GM19043 (cell line): ENCODE data around the gene APOL3.
A peak's percentile ranks its signal among the peaks of the same experiment; 100 is the strongest.
"Not testable (repeated sequence)": the region's sequence is repeated elsewhere in the genome, so short reads cannot be mapped to it uniquely, and the experiment has no call there.

Experiments used
- ATAC-seq: cut with Tn5 transposase; IDR thresholded peaks from one replicate; pipeline ENCODE4 v1.9.1; 2021; ENCODE audit warnings: low read depth; ENCODE audit not compliant: unreplicated experiment

The APOL3 gene

DNA sequence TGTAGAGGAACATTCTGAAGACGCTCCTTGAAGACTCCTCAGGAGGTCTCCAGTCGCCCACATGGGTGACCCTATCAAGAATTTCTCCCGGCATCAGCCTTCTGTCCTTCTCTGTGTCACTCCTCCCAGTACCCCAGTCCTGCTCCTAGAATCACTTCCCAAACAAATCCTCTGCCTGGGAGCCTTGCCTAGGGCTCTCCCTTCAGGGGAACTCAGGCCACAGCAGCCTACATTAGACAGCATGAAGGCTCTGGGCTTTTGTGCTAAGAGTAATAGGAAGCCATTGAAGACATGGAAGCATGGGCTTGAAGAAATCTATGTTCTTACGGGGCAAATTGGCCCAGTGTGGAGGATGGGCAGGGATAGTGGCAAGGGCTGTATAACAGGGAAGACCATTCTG lies 21.8 kb downstream of the APOL3 start:
- ATAC-seq = not testable (repeated sequence)

DNA sequence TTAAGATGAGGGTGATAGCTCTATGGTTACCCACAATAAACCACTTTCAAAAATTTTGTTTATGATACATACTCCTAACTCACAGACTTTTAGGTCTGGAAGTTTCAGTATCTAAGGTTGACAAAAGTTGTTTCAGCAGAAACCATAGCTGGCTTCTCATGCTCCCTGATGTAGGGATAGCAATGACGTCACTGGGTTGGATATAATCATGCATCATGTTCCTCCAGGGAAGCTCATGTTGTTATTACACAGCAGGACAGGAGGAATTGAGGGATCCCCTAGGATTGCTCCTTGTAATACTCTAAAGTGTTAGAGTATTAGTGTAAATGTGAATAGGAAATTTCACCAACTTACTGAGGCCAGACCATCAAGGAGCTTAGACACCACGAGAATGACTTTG lies 23.6 kb downstream of the APOL3 start:
- ATAC-seq = no peak

DNA sequence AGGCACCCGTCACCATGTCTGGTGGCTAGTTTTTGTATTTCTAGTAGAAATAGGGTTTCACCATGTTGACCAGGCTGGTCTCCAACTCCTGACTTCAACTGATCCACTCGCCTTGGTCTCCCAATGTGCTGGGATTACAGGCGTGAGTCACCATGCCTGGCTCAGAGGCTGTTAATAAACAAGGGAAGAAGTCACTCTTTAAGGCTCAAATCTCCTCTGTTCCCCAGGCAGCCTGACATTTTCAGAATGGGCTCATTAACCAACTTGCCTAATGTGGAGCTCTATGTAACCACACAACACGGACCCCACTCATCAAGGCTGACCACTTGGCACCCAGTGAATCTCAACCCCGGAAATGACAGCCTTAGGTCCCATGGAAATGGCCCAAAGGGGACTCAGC lies 24.1 kb downstream of the APOL3 start:
- no peak for ATAC-seq

DNA sequence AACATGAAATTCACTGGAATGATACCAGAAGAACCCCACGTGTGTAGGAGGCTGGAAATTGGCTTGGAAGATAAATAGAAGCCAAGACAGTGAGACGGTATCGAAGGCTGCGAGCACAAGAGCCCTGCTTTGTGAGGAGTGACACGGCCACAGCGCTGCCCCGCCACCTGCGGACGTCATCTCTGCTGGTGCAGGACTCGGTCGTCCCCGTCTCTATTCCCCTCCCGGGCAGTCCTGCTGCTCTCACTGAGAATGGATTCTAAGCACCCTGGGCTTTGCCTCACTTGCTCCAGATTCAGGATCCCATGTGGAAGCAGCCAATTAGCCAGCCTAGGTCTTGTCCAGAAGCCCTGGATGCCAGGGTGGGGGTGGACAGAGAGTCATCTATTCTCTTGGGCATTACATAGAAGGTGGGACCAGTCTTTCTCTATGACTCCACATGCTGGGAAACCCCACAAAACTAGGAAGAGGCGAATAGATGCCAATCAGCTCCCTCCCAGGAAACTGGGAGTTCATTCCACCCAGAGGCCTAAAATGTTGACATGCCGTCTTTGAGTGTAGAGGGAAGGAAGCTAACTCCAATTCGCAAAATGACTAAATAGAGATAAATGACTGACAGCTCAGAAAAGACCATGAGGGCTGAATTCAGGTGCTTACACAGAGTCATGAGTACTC lies 25.1 kb downstream of the APOL3 start:
- ATAC-seq = no peak

GRCh38 chr22:36134182-36134581 lies 26.4 kb downstream of the APOL3 start:
- no peak for ATAC-seq

GRCh38 chr22:36131907-36132306 lies 28.6 kb downstream of the APOL3 start:
- ATAC-seq = no peak

GRCh38 chr22:36129486-36130388 lies 30.8 kb downstream of the APOL3 start:
- no peak for ATAC-seq

- ATAC-seq = no peak
Measured at GRCh38 chr22:36129071-36129470, 31.5 kb downstream of the APOL3 start.

DNA sequence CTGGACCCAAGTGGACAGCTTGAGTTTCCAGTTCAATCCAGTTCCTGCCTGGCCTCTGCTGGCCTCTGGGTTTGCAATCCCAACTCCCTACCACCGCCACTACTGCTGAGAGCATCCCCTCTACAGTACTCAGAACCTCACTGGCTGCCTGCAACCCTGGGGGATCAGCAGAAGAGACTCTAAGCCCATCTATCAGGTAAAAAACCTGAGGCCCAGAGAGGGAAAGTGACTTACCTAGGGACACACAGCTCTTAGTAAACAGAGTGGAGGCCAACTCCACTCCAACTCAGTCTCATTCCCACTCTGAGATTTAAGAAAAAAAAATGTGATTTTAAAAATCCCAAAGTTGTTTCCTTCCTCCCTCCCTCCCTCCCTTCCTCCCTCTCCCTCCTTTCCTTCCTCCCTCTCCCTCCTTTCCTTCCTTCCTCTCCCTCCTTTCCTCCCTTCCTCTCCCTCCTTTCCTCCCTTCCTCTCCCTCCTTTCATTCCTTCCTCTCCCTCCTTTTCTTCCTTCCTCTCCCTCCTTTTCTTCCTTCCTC lies 34.5 kb downstream of the APOL3 start:
- ATAC-seq = no peak

- no peak for ATAC-seq
Measured at GRCh38 chr22:36125434-36125833, 35.1 kb downstream of the APOL3 start.

- no peak for ATAC-seq
Measured at GRCh38 chr22:36124666-36125065, 35.9 kb downstream of the APOL3 start.

GRCh38 chr22:36123673-36124630 lies 36.6 kb downstream of the APOL3 start:
- peak; percentile 68 for ATAC-seq

DNA sequence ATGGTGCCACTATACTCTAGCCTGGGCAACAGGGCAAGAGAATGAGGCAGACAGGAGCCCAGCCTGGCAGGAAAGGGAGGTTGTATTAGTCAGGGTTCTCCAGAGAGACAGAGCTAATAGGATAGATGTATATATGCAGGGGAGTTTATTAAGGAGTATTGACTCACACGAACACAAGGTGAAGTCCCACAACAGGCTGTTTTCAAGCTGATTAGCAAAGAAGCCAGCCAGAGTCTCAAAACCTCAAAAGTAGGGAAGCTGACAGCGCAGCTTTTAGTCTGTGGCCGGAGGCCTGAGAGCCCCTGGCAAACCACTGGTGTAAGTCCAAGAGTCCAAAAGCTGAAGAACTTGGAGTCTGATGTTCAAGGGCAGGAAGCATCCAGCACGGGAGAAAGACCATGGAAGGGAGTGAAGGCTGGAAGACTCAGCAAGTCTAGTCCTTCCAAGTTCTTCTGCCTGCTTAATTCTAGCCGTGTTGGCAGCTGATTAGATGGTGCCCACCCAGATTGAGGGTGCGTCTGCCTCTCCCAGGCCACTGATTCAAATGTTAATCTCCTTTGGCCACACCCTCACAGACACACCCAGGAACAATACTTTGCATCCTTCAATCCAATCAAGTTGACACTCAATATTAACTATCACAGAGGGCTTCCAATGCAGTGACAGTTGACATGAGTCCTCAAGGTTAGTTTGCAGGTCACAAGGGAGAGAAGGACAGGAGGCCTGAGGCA lies 39.8 kb downstream of the APOL3 start:
- ATAC-seq = not testable (repeated sequence)

DNA sequence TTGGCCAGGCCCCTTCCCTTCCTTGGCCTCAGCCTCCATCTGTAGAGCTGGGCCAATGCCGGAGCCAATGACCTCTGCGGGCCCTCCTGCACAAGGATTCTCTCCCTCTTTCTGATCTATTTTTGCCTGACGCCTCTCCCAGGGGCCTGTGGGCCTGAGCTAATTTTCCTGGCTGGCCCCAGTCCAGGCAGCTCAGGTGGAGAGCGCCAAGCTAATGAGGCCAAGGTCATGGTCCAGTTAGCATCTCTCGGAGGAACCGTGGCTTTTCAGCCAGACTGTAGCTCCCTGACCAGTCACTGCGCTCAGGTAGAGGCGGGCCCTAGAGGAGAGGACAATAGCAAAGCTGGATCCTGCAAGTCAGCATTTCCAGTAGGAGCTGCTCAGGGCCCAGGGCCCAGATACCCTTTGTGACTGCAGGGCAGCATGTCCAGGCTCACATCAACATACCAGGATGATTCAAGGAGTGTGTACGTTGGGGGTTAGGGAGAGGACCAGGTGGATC lies 43.5 kb downstream of the APOL3 start:
- ATAC-seq = no peak

DNA sequence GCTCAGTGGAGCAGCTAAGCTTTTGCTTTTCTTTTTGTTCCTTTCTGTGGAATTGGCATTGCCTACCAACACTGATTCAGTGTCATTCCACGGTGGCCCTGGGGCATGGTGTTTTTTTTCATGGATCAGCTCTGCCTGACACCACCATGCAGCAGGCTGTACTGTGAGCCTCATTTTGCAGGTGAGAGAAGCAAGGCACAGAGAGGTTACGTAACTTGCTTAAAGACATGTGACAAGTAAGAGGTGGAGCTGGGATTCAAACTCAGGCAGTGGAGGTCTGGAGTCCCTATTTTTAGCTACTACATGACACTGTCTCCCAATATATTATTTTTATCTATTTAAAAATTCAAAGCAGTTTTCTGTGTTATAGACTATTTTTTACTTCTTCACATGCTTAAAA lies 44.4 kb downstream of the APOL3 start:
- no peak for ATAC-seq

- ATAC-seq = no peak
Measured at GRCh38 chr22:36113121-36113520, 47.4 kb downstream of the APOL3 start.

DNA sequence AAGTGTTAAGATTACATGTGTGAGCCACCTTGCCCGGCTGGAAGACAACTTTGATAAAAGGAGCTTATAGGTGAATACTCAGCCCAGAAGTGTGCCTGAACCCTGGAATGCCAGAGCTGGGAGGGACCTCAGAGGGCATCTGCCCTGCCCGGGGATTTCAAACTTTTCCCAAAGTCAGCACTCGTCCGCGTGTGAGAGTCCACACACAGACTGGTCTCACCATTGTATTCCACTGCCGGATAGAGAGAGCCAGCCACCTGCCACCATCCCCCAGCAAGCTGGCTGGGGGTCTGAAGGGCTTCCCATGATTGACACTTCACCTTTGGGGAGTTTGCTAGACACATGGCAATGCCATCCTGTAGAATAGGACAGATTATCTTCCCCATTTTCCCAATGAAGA lies 49.2 kb downstream of the APOL3 start:
- no peak for ATAC-seq

DNA sequence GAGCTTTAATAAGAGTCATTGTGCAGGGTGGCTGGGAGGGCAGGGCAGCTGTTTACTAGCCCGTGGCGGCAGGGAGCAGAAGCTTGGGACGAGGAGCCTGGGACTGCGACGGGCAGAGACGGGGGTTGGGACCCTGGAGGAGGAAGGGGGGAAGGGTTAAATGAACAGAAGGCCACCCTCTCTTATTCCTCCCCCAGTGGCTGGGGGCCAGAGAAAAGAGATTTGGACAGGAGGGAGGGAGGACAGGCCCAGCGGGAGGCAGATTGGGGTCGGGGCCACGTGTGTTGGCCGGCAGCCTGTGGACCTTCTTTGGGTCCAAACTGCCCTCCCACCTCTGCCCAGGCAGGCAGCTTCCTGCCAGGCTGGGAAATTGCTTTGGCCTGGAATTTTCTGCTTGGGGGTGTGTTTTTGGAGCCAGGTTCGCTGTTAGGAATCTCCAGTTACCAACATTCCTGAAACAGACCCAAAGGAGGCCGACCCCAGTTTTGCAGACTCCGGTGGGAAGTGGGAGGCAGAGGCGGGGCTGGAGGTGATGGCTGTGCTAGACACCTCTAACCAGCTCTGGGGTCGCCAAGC lies 50.2 kb downstream of the APOL3 start:
- no peak for ATAC-seq

- ATAC-seq = no peak
Measured at GRCh38 chr22:36107436-36107835, 53.1 kb downstream of the APOL3 start.
